Panc1 (cell line): Measurements from ENCODE around the gene SFN. TPM values are rescaled to one million over a fixed set of nuclear protein-coding genes. Genes with fewer than 3 reads are reported as not detected.

Source experiments
- ATAC-seq: fragments of 200-7000 bp; cut with Tn5 transposase; 2 replicates; pipeline ENCODE4 v1.9.1; 2020; ENCODE audit warnings: mild to moderate bottlenecking, moderate library complexity
- BruUV-seq: library from RNA; stranded (reverse); fragments of 400-500 nt; replicated peaks from 2 replicates; lab custom pipeline; 2021; lab: Mats Ljungman, UMichigan
- CTCF ChIA-PET: fragments of 300-600 bp; sonication (Branson Sonifier 250); formaldehyde crosslinking; loops from one replicate; lab custom pipeline; 2022; ENCODE audit warnings: antibody characterized with exemption; lab: Charles Lee
- POLR2A ChIA-PET: fragments of 300-600 bp; sonication (Branson Sonifier 250); formaldehyde crosslinking; loops from one replicate; lab custom pipeline; 2022; ENCODE audit warnings: antibody characterized with exemption; lab: Charles Lee
- DNase-seq: peaks from one replicate; pipeline ENCODE4 v3.0.0-alpha.2; 2010; ENCODE audit warnings: low read depth, low spot score
- H3K27ac ChIP-seq: 2 replicates; pipeline ENCODE4 v1.5.1; 2011; ENCODE audit warnings: mild to moderate bottlenecking, low read length, inconsistent platforms
- H3K27me3 ChIP-seq: fragments of 200-500 bp; sonication (Bioruptor generic); 2 replicates; pipeline ENCODE4 v1.6.0; 2014; ENCODE audit warnings: low read length, inconsistent platforms; ENCODE audit not compliant: control insufficient read depth, insufficient read depth
- H3K36me3 ChIP-seq: fragments of 200-500 bp; sonication (Bioruptor generic); 2 replicates; pipeline ENCODE4 v1.5.1; 2014; ENCODE audit warnings: inconsistent platforms, mild to moderate bottlenecking, low read length, moderate library complexity; ENCODE audit not compliant: control insufficient read depth, insufficient read depth
- H3K4me1 ChIP-seq: 2 replicates; pipeline ENCODE4 v1.5.1; 2011; ENCODE audit warnings: inconsistent platforms, mild to moderate bottlenecking, low read length, moderate library complexity; ENCODE audit not compliant: control insufficient read depth, insufficient read depth
- H3K4me3 ChIP-seq, 2 experiments: 2 replicates each; pipeline ENCODE4 v1.5.1; 2011 to 2012; ENCODE audit warnings: low read depth in 2 of 2, low read length in 2 of 2, mild to moderate bottlenecking in 2 of 2, inconsistent platforms in 1 of 2, moderate library complexity in 1 of 2
- H3K9me3 ChIP-seq: fragments of 200-500 bp; sonication (Bioruptor generic); 2 replicates; pipeline ENCODE4 v1.5.1; 2014; ENCODE audit warnings: low read depth, mild to moderate bottlenecking, inconsistent platforms, low read length, moderate library complexity; ENCODE audit not compliant: control insufficient read depth, insufficient read depth
- POLR2AphosphoS5 ChIP-seq: IDR thresholded peaks from 2 replicates; pipeline ENCODE4 v1.6.1; 2012; ENCODE audit warnings: mild to moderate bottlenecking, low read depth, low read length, moderate library complexity
- SIN3A ChIP-seq: IDR thresholded peaks from 2 replicates; pipeline ENCODE4 v1.6.1; 2012; ENCODE audit warnings: low read depth, mild to moderate bottlenecking, low read length, moderate library complexity, borderline replicate concordance; ENCODE audit not compliant: insufficient read depth
- TCF7L2 ChIP-seq: IDR thresholded peaks from 2 replicates; pipeline ENCODE4 v1.6.1; 2011; ENCODE audit warnings: mild to moderate bottlenecking, low read depth, low read length, inconsistent platforms
- in situ Hi-C: cut with HindIII; loops from 2 replicates; pipeline ENCODE4 v1.10.0; 2016; ENCODE audit warnings: low sequenced_read_pairs, low pct_unique_long_range_greater_than_20kb
- intact Hi-C: fragments of 100-400 bp; cut with micrococcal nuclease; formaldehyde crosslinking; loops from one replicate; pipeline ENCODE4 v1.10.0; 2022; ENCODE audit not compliant: unreplicated experiment
- total RNA-seq: library from RNA; stranded (reverse); gene quantifications from one replicate; pipeline ENCODE4 v1.2.1, GENCODE V29; 2021; ENCODE audit not compliant: unreplicated experiment
- TF ChIP-seq, protein P1 (sequence below): fragments of 450-650 bp; IDR thresholded peaks from 2 replicates; pipeline ENCODE4 v1.5.1; 2017; ENCODE audit warnings: mild to moderate bottlenecking
- TF ChIP-seq, protein P2 (sequence below), 2 experiments: IDR thresholded peaks; 2 replicates each; pipeline ENCODE4 v1.6.1; 2011 to 2012; ENCODE audit warnings: low read depth in 2 of 2, control low read depth in 1 of 2, low read length in 1 of 2, mild to moderate bottlenecking in 1 of 2, moderate library complexity in 1 of 2; ENCODE audit not compliant: insufficient read depth in 1 of 2

The SFN gene
- total RNA-seq, 1 experiment from 2014 or later = 188 TPM

- Histone ChIP-seq H3K4me1 (peaks cover 26% of the 10 kb centered on the region), H3K36me3 (no peaks in the 10 kb centered on the region), H3K9me3 (no peaks in the 10 kb centered on the region), H3K27me3 (no peaks in the 10 kb centered on the region), H3K27ac (peak overlapping the region; percentile 54), H3K4me3 (no peak overlapping the region)
- CTCF ChIA-PET = no interaction called here
- ATAC-seq = peak; percentile 94
- intact Hi-C loops = no loop called here
- POLR2A ChIA-PET = no interaction called here
- peak; percentile 79 for DNase-seq
- in situ Hi-C loops = no loop called here
- TF ChIP-seq, protein P1, sequence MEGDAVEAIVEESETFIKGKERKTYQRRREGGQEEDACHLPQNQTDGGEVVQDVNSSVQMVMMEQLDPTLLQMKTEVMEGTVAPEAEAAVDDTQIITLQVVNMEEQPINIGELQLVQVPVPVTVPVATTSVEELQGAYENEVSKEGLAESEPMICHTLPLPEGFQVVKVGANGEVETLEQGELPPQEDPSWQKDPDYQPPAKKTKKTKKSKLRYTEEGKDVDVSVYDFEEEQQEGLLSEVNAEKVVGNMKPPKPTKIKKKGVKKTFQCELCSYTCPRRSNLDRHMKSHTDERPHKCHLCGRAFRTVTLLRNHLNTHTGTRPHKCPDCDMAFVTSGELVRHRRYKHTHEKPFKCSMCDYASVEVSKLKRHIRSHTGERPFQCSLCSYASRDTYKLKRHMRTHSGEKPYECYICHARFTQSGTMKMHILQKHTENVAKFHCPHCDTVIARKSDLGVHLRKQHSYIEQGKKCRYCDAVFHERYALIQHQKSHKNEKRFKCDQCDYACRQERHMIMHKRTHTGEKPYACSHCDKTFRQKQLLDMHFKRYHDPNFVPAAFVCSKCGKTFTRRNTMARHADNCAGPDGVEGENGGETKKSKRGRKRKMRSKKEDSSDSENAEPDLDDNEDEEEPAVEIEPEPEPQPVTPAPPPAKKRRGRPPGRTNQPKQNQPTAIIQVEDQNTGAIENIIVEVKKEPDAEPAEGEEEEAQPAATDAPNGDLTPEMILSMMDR = no peak
- no peak for TF ChIP-seq POLR2AphosphoS5
- TF ChIP-seq SIN3A = no peak
- TF ChIP-seq TCF7L2 = no peak
- TF ChIP-seq, protein P2, sequence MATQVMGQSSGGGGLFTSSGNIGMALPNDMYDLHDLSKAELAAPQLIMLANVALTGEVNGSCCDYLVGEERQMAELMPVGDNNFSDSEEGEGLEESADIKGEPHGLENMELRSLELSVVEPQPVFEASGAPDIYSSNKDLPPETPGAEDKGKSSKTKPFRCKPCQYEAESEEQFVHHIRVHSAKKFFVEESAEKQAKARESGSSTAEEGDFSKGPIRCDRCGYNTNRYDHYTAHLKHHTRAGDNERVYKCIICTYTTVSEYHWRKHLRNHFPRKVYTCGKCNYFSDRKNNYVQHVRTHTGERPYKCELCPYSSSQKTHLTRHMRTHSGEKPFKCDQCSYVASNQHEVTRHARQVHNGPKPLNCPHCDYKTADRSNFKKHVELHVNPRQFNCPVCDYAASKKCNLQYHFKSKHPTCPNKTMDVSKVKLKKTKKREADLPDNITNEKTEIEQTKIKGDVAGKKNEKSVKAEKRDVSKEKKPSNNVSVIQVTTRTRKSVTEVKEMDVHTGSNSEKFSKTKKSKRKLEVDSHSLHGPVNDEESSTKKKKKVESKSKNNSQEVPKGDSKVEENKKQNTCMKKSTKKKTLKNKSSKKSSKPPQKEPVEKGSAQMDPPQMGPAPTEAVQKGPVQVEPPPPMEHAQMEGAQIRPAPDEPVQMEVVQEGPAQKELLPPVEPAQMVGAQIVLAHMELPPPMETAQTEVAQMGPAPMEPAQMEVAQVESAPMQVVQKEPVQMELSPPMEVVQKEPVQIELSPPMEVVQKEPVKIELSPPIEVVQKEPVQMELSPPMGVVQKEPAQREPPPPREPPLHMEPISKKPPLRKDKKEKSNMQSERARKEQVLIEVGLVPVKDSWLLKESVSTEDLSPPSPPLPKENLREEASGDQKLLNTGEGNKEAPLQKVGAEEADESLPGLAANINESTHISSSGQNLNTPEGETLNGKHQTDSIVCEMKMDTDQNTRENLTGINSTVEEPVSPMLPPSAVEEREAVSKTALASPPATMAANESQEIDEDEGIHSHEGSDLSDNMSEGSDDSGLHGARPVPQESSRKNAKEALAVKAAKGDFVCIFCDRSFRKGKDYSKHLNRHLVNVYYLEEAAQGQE (IDR thresholded peaks at IDR 0.05; ENCODE audit: insufficient read depth in 1 of 2, low read depth in 2 of 2, low read length in 1 of 2) = no peak
- BruUV-seq = no TSS peak
Measured at GRCh38 chr1:26907071-26907917, 44.3 kb downstream of the SFN start.

DNA sequence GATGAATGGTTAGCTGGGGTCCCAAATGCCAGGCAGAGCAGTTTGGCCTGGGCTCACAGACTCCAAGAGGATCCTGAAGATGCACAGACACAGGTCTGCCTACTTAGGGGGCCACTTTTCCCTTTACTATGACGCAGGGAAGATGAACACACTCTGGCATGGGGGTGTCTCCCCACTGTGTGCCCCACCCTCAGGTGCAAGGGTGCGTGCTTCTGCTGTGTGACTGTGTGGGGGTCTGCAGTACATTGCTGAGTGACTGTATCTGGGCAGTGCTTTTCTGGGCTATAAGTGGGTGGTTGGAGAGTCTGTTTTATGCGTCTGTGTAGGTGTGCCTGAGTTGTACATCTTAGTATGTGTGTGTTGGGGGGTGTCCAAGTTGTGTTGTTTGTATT, 47.0 kb downstream of the SFN start:
- H3K4me3 ChIP-seq = no peak overlapping the region
- ChIA-PET CTCF (no interaction called here), POLR2A (no interaction called here)
- intact Hi-C loops = no loop called here
- ATAC-seq (no peak), DNase-seq (no peak)
- no peaks in the 10 kb centered on the region for H3K9me3 ChIP-seq
- H3K27me3 ChIP-seq = no peaks in the 10 kb centered on the region
- BruUV-seq = no TSS peak
- in situ Hi-C loops = no loop called here
- peak overlapping the region; percentile 83 for H3K27ac ChIP-seq
- no peaks in the 10 kb centered on the region for H3K36me3 ChIP-seq
- TF ChIP-seq TCF7L2 (no peak), POLR2AphosphoS5 (no peak)
- TF ChIP-seq, protein P1 = no peak
- H3K4me1 ChIP-seq = peaks cover 48% of the 10 kb centered on the region
